GM12878 (cell line): ENCODE results near the gene OPA1. TPM values are rescaled to one million over a fixed set of nuclear protein-coding genes. Genes with fewer than 3 reads are reported as not detected.

ENCODE experiments used
- ASH2L ChIP-seq: fragments of 300-600, 200-600 bp; sonication (generic); IDR thresholded peaks from 2 replicates; pipeline ENCODE4 v1.6.1; 2017; ENCODE audit warnings: low read depth, mild to moderate bottlenecking, borderline replicate concordance
- ATF3 ChIP-seq: IDR thresholded peaks from 2 replicates; pipeline ENCODE4 v1.6.1; 2011; ENCODE audit warnings: low read depth, mild to moderate bottlenecking, low read length, moderate library complexity, borderline replicate concordance; ENCODE audit errors: extremely low read depth
- BMI1 ChIP-seq: fragments of 450-650 bp; IDR thresholded peaks from 2 replicates; pipeline ENCODE4 v1.6.1; 2016; ENCODE audit warnings: mild to moderate bottlenecking, moderate library complexity, borderline replicate concordance
- BRCA1 ChIP-seq: IDR thresholded peaks from 2 replicates; pipeline ENCODE4 v1.6.1; 2011; ENCODE audit warnings: low read depth, low read length, improper control_type of control experiment
- CBX5 ChIP-seq: sonication (generic); IDR thresholded peaks from 2 replicates; pipeline ENCODE4 v1.6.1; 2016; ENCODE audit warnings: low read depth, moderate library complexity, mild to moderate bottlenecking, inconsistent platforms
- EGR1 ChIP-seq, 2 experiments: IDR thresholded peaks; 1 replicate in 1 of 2; 2 replicates in 1 of 2; pipeline ENCODE4 v1.6.1; 2011 to 2012; ENCODE audit warnings: low read depth in 2 of 2, low read length in 2 of 2, borderline replicate concordance in 1 of 2, mild to moderate bottlenecking in 1 of 2, moderate library complexity in 1 of 2
- ETV6 ChIP-seq, 2 experiments: fragments of 450-650 bp in 1 of 2; IDR thresholded peaks in 1 of 2; conservative IDR thresholded peaks in 1 of 2; 2 replicates each; pipeline ENCODE4 v1.6.1; 2014; ENCODE audit warnings: antibody characterized with exemption in 1 of 2, borderline replicate concordance in 1 of 2, low read depth in 1 of 2, mild to moderate bottlenecking in 1 of 2, moderate library complexity in 1 of 2
- GATAD2B ChIP-seq: fragments of 450-650 bp; conservative IDR thresholded peaks from 2 replicates; pipeline ENCODE4 v1.6.1; 2017; ENCODE audit warnings: low read depth, mild to moderate bottlenecking, moderate library complexity
- HDAC6 ChIP-seq: fragments of 200-600 bp; sonication (generic); IDR thresholded peaks from one replicate; pipeline ENCODE4 v1.8.0; 2017; ENCODE audit warnings: antibody characterized with exemption; ENCODE audit not compliant: unreplicated experiment
- IRF5 ChIP-seq: fragments of 450-650 bp; IDR thresholded peaks from 2 replicates; pipeline ENCODE4 v1.6.1; 2017; ENCODE audit warnings: borderline replicate concordance
- JUND ChIP-seq: IDR thresholded peaks from 2 replicates; pipeline ENCODE4 v1.6.1; 2012; ENCODE audit warnings: low read depth, mild to moderate bottlenecking, low read length, improper control_type of control experiment, moderate library complexity
- KDM1A ChIP-seq: fragments of 200-600 bp; sonication (generic); IDR thresholded peaks from 2 replicates; pipeline ENCODE4 v1.6.1; 2016; ENCODE audit warnings: borderline replicate concordance
- MEF2B ChIP-seq: fragments of 450-650 bp; IDR thresholded peaks from 2 replicates; pipeline ENCODE4 v1.6.1; 2018; ENCODE audit warnings: mild to moderate bottlenecking, moderate library complexity; ENCODE audit not compliant: partially characterized antibody, poor library complexity, severe bottlenecking
- NFYA ChIP-seq: IDR thresholded peaks from 2 replicates; pipeline ENCODE4 v1.6.1; 2011; ENCODE audit warnings: low read depth, mild to moderate bottlenecking, low read length, improper control_type of control experiment, borderline replicate concordance
- PKNOX1 ChIP-seq: fragments of 450-650 bp; IDR thresholded peaks from 2 replicates; pipeline ENCODE4 v1.6.1; 2016; ENCODE audit warnings: mild to moderate bottlenecking
- POLR2AphosphoS5 ChIP-seq: IDR thresholded peaks from 2 replicates; pipeline ENCODE4 v1.6.1; 2011; ENCODE audit warnings: mild to moderate bottlenecking, low read length, inconsistent platforms
- RCOR1 ChIP-seq: conservative IDR thresholded peaks from 2 replicates; pipeline ENCODE4 v1.6.1; 2012; ENCODE audit warnings: low read depth, low read length, improper control_type of control experiment
- TAF1 ChIP-seq: IDR thresholded peaks from 2 replicates; pipeline ENCODE4 v1.6.1; 2011; ENCODE audit warnings: mild to moderate bottlenecking, low read depth, low read length, borderline replicate concordance
- ZBTB40 ChIP-seq: fragments of 450-650 bp; IDR thresholded peaks from 2 replicates; pipeline ENCODE4 v1.6.1; 2016; ENCODE audit warnings: mild to moderate bottlenecking, moderate library complexity, borderline replicate concordance
- ZNF274 ChIP-seq: IDR thresholded peaks from one replicate; pipeline ENCODE4 v1.8.0; 2011; ENCODE audit not compliant: insufficient read length, insufficient read depth
- polyA plus RNA-seq, 11 experiments: library from polyadenylated mRNA; depleted of rRNA in 4 of 11; unstranded in 6 of 11; stranded (reverse) in 5 of 11; fragments of >200 nt; fragmentation: Nextera tagmentation in 4 of 11; fragmentation: Illumina TruSeq in 1 of 11; extraction: Ambion mirVana in 4 of 11; extraction: Trizol in 1 of 11; gene quantifications; 1 replicate in 1 of 11; 2 replicates in 10 of 11; pipeline versions ENCODE4 v1.2.1 to v1.2.3, GENCODE V29; 2011 to 2016; ENCODE audit warnings: inconsistent platforms in 2 of 11, missing spikeins in 2 of 11, low read depth in 1 of 11
- total RNA-seq, 4 experiments: library from RNA; depleted of rRNA in 3 of 4; stranded (reverse); fragments of >200 nt in 3 of 4; fragmentation: Illumina TruSeq in 1 of 4; extraction: Trizol in 1 of 4; gene quantifications; 2 replicates each; pipeline versions ENCODE4 v1.2.1 to v1.2.3, GENCODE V29; 2013 to 2021

Gene OPA1
- total and polyA plus RNA-seq, 10 of the 15 experiments (the other 5 are each of a cell fraction or from before 2014, with no cell fraction given), result 14.7 to 108 (median 59.3) TPM

GRCh38 chr3:193592841-193593667, at the start of gene OPA1 (continued):
- TF ChIP-seq JUND (peak; percentile 48), ZNF274 (no peak), MEF2B (no peak), IRF5 (peak; percentile 28; the same call in 1 of the 2 replicates), GATAD2B (peak; percentile 88), NFYA (no peak), KDM1A (no peak), RCOR1 (0 out of 2 replicates have a peak, but pooled peaks have one; percentile 56), ASH2L (peak; percentile 28; the same call in 1 of the 2 replicates), EGR1 (IDR thresholded peaks at IDR 0.05; ENCODE audit: borderline replicate concordance in 1 of 2, low read depth in 2 of 2, low read length in 2 of 2) (peak in 1 of 2 experiments; percentile 44; a peak in 1 of 3 replicates), TAF1 (peak; percentile 80), POLR2AphosphoS5 (peak; percentile 86), HDAC6 (no peak), ZBTB40 (peak; percentile 97), BMI1 (no peak), BRCA1 (no peak), PKNOX1 (peak; percentile 84), ATF3 (no peak), ETV6 (conservative IDR thresholded peaks at IDR 0.05 in 1 of 2, IDR thresholded peaks at IDR 0.05 in 1 of 2; ENCODE audit: borderline replicate concordance in 1 of 2, low read depth in 1 of 2) (peak in 1 of 2 experiments; percentile 34; a peak in 1 of 4 replicates), CBX5 (peak; percentile 79; the same call in 1 of the 2 replicates)
